KG1 (cell line): ENCODE data around the gene DDX1.

Experiments
- DNase-seq: peaks from one replicate; lab custom pipeline; 2025; lab: John Stamatoyannopoulos, UW

The DDX1 gene

DNA sequence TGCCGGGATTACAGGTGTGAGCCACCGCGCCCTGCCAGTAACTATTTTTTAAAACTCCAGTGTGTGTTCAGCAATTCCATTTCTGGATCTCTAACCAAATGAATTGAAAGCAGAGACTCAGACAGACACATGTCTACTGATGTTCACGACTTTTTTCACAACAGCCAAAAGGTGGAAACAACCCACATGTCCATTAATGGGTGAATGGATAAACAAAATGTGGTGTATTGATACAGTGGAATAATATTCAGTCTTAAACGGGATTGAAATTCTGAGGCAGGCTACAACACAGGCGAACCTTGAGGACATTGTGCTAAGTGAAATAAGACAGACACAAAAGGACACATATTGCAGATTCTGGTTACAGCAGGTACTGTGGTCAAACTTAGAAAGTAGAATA is 55.0 kb downstream of the DDX1 start:
- no peak for DNase-seq

DNA sequence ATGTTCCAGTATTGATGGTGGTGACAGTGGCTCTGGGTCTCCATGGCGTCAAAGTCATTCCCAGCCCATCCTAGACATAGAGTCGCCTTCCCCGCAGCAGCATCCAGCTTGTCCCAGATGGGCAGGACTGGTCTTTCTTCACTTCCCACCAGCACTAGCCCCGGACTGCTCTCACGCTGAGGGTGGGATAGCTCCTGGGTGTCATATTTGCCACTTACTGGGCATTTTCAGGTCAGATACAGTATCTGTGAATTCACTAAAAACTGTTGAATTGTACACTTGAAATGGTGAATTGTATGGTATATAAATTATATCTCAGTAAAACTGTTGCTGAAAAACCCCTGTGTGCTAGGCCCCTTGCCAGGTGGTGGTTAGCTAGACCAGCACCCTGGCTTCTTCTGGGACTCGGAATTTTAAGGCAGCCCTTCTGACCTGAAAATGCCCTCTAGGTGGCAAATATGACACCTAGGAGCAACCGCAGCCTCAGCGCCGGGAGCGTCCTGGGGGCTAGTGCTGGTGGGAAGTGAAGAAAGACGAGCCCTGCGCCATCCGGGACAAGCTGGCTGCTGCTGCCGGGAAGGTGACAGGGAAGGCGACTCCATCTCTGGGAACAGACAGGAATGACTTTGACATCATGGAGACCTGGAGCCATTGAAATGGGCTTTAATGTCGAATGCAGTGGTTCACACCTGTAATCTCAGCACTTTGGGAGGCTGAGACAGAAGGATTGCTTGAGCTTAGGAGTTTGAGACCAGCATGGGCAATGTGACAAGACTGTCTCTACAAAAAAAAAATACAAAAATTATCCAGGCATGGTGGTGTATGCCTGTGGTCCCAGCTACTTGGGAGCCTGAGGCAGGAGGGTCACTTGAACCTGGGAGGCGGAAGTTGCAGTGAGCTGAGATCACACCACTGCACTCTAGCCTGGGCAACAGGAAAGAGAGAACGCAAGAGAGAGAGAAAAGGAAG is 56.2 kb downstream of the DDX1 start:
- DNase-seq = no peak

- no peak for DNase-seq
Measured at GRCh38 chr2:15648593-15649525, 57.2 kb downstream of the DDX1 start.

- DNase-seq = no peak
Measured at GRCh38 chr2:15649561-15650255, 58.0 kb downstream of the DDX1 start.

- no peak for DNase-seq
Measured at GRCh38 chr2:15650616-15651366, 59.1 kb downstream of the DDX1 start.

GRCh38 chr2:15651367-15651727 is 59.7 kb downstream of the DDX1 start:
- no peak for DNase-seq

GRCh38 chr2:15652252-15652651 is 60.6 kb downstream of the DDX1 start:
- DNase-seq = no peak

DNA sequence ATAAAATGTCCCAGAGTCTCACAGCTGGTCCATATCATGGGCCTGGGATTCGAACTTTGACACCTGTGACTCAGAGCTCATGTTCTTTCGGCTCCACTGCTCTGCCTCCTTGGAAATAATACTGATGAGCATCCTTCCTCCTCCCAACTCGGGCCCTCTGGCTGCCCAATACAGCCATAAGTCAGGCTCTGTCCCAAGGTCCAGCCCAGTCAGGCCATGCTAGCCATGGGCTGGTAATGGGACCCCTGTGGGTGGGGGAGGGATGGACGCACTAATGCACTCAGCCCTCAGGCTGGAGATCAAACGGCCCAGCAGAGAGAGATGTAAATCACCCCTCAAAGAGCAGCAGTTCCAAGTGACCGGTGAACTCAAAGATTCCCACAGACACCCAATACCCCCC is 61.1 kb downstream of the DDX1 start:
- DNase-seq = no peak

DNA sequence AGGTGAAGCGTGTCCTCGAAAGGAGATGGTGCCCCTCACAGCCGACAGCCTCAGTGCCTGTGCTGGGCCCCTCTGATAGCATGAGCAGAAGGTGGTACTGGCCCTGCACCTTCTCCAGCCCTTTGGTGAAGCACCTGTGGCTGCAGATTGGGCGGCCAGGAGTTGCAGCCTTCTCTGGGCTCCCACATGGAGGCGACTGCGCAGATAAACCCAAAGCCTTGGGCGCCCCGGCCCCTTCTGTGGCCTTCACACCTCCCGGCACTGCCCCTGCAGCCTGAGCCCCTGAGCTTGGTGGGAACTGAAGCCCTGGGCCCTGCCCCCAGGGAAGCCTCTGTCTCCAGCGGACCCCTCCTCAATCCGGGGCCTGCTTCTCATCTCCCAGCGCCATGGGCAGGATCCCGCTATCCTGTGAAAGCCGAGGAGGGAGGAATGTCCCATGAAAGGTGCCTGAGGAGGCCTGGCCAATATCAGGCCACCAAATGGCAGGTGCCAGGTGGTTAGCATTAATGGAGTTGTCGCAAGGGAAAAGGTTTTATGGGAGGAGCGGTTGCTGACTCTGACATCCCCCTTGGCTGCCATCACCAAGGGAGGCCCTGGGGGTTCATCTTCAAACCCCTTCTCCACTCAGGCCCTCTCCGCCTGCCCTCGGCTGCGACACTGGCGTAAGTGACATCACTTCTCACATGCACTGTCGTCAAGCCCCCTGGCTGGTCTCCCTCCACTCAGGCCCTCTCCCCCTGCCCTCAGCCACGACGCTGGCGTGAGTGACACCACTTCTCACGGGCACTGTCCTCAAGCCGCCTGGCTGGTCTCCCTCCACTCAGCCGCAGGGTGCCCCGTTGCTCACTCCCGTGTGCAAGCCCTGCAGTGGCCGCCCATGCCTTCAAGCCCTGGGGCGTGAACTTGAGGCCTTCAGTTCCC is 62.4 kb downstream of the DDX1 start:
- no peak for DNase-seq

GRCh38 chr2:15654727-15655073 is 63.0 kb downstream of the DDX1 start:
- no peak for DNase-seq

- DNase-seq = no peak
Measured at GRCh38 chr2:15655123-15655887, 63.6 kb downstream of the DDX1 start.

DNA sequence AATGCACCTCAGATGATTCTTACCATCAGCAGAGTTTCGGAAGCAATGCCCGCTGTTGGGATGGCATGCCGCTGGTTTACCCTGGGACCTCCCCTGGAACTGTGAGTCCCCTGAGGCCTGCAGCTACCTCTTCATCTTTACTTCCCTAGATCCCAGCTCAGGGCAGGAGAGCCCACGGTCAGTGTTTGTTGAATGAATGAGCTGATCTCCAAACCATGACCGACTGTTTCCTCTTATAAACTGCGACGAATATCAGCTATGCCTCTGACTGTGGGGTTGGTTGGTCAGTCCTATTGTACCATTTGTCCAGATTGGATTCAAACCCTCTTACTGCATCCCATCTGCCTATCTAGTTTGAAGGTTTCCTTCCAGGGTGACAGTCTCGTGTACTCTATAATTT is 64.4 kb downstream of the DDX1 start:
- no peak for DNase-seq

- no peak for DNase-seq
Measured at GRCh38 chr2:15657759-15658158, 66.1 kb downstream of the DDX1 start.

GRCh38 chr2:15658911-15659310 is 67.2 kb downstream of the DDX1 start:
- DNase-seq = no peak

DNA sequence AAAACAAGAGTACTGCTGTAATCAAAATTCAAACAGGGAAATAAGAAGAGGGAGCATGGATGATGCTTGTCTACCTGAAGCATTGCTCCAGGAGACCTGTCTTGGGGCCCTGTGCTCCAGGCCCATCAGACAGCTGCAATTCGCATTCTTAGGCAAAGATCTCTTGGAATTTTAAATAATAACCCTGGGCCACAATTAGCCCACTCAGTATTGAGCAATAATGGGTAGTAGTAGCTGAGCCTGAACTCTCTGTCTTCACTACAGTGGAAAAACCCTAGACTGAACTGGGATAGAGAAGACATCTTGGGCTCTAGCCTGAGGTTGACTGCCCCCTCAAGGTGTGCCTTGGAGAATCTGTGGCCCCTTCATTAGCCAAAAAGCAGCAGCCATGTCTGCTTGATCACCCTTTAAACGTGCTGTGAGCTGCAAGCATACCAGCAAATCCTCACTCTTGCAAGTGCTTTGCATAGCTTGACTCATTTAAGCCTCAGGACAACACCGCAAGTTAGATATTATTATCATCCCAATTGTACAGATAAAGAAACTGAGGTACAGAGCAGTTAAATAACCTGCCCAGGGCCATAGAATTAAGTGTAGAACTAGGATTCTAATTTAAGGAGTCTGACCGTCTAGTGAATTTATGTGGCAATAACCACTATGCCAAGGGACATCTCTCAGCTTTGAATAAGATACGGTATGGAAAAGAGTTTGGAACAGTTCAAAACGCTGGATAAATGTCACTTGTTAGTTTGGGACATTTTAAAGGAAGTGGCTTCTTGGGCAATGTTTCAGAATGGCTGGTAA is 69.0 kb downstream of the DDX1 start:
- no peak for DNase-seq

DNA sequence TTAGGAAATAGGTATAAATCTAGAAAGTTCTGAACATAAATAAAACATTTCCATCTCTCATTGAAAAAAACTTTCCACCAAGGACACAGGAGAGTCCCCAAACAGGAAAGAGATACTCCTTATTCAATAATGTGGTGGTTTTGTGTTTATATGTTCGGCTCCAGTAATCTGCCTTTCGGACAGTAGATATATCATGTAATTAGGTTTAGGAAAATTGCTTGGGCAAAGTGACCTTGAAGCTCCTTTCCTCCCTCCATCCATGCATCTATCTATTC is 69.6 kb downstream of the DDX1 start:
- DNase-seq = no peak

DNA sequence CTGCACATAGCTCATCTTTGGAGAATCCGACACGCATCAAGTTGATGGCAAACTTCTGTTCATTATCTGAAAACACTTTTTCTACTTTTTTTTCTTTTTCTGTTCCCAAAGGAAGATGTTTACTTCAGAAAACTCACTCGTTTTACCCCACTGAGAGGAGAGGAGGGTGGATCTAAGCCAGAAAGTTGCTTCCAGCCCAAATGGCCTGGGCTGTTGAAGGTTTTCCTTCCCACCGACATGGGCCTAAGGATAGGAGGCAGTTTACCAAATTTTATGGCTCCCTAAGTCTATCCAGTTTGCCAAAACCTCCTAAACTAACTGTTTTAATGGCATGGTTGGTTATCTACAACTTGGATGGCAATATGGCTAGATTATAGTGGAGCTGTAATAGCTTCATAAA is 70.4 kb downstream of the DDX1 start:
- no peak for DNase-seq

DNA sequence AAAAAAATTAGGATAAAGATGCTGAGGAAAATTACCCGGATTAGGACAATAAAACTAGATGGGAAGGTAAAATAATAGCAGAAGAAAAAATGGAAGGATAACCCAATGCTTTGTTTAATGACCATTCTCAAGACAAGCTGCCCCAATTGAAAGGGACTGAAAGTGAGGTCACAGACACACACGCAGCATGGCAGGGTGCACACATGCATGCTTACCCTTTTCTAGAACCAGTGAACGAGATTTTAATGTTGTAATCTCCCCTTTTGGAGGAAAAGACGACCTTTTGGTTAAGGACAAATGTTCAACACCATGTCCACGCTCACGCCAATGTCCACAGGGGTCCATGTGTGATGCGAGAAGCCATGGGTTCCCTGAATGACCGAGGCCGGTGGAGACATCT is 70.9 kb downstream of the DDX1 start:
- DNase-seq = no peak

DNA sequence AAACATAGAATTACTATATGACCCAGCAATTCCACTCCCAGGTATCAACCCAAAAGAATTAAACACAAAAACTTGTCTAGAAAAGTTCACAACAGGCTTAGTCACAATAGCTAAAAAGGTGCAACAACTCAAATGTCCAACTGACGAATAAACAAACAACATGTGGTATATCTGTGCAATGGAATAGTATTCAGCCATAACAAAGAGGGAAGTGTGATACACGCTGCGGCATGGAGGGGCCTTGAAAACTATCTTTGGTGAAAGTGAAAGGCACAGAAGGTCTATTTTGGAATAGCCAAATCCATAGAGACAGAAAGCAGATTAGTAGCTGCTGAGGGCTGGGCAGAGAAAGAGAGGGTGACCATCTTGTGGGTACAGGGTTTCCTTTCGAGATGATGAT is 72.1 kb downstream of the DDX1 start:
- DNase-seq = no peak
